IMR-90 (cell line): ENCODE data around the gene FAM240A.

Experiments used
- BHLHE40 ChIP-seq: fragments of 150-350 bp; IDR thresholded peaks from 2 replicates; pipeline ENCODE4 v1.6.1; 2016; ENCODE audit warnings: mild to moderate bottlenecking, low read depth, low read length
- CEBPB ChIP-seq: IDR thresholded peaks from 2 replicates; pipeline ENCODE4 v1.6.1; 2012; ENCODE audit warnings: low read depth, low read length, improper control_type of control experiment
- CHD1 ChIP-seq: IDR thresholded peaks from 2 replicates; pipeline ENCODE4 v1.6.1; 2012; ENCODE audit warnings: low read depth, low read length, improper control_type of control experiment
- CTCF ChIP-seq: conservative IDR thresholded peaks from 2 replicates; pipeline ENCODE4 v1.5.1; 2012; ENCODE audit warnings: mild to moderate bottlenecking, low read depth, low read length, improper control_type of control experiment
- FOS ChIP-seq: fragments of 150-350 bp; IDR thresholded peaks from 2 replicates; pipeline ENCODE4 v1.6.1; 2016; ENCODE audit warnings: low read depth, low read length
- MAFK ChIP-seq: IDR thresholded peaks from 2 replicates; pipeline ENCODE4 v1.6.1; 2012; ENCODE audit warnings: low read depth, low read length, improper control_type of control experiment
- MAZ ChIP-seq: IDR thresholded peaks from 2 replicates; pipeline ENCODE4 v1.6.1; 2012; ENCODE audit warnings: low read depth, mild to moderate bottlenecking, low read length, improper control_type of control experiment, moderate library complexity, borderline replicate concordance
- NFE2L2 ChIP-seq: fragments of 150-350 bp; IDR thresholded peaks from 2 replicates; pipeline ENCODE4 v1.6.1; 2016; ENCODE audit warnings: low read depth, mild to moderate bottlenecking, low read length
- POLR2A ChIP-seq: IDR thresholded peaks from 2 replicates; pipeline ENCODE4 v1.6.1; 2012; ENCODE audit warnings: mild to moderate bottlenecking, low read depth, low read length
- RAD21 ChIP-seq: IDR thresholded peaks from 2 replicates; pipeline ENCODE4 v1.6.1; 2012; ENCODE audit warnings: low read length, improper control_type of control experiment
- RCOR1 ChIP-seq: IDR thresholded peaks from 2 replicates; pipeline ENCODE4 v1.6.1; 2012; ENCODE audit warnings: mild to moderate bottlenecking, low read length, improper control_type of control experiment; ENCODE audit not compliant: insufficient replicate concordance
- RFX5 ChIP-seq: IDR thresholded peaks from 2 replicates; pipeline ENCODE4 v1.8.0; 2012; ENCODE audit warnings: low read depth, mild to moderate bottlenecking, low read length, moderate library complexity
- SMC3 ChIP-seq: fragments of 150-350 bp; IDR thresholded peaks from 2 replicates; pipeline ENCODE4 v1.6.1; 2016; ENCODE audit warnings: low read depth, mild to moderate bottlenecking, antibody characterized with exemption, low read length, moderate library complexity
- USF2 ChIP-seq: fragments of 150-350 bp; IDR thresholded peaks from 2 replicates; pipeline ENCODE4 v1.6.1; 2017; ENCODE audit warnings: mild to moderate bottlenecking, antibody characterized with exemption, low read length, low read depth

DNA sequence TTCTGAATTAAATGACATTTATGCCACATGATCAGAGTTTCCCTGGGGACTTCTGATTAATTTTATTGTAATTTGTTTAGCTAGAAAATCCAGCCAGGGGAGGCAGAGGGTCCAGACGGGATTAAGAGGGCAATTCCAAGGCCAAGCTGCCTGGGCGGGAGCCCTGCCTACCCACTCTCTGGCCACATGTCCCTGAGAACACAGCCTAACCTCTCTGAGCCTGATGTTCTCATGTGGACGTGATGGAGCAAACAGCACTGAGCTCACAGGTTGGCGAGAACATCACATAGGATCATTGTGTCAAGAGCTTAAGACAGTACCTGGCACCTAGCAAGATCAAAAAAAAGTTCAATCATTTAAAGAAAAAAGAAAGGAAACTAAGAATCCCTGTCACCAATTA, 47.2 kb upstream of the FAM240A start:
- TF ChIP-seq CTCF (no peak), NFE2L2 (no peak), POLR2A (no peak), RCOR1 (no peak), FOS (no peak), RFX5 (no peak), SMC3 (no peak), CEBPB (no peak), MAFK (no peak), USF2 (no peak), MAZ (no peak), BHLHE40 (no peak), CHD1 (no peak), RAD21 (no peak)
